HG03571 (cell line): ENCODE results near the gene RIT1.
"Not testable (repeated sequence)": the region's sequence is repeated elsewhere in the genome, so short reads cannot be mapped to it uniquely, and the experiment has no call there.

Experiments
- ATAC-seq: cut with Tn5 transposase; IDR thresholded peaks from one replicate; pipeline ENCODE4 v1.9.1; 2021; ENCODE audit not compliant: unreplicated experiment

Gene RIT1

GRCh38 chr1:155934097-155934935 is 23.2 kb upstream of the RIT1 start, which contains the start of gene KHDC4:
Gene KHDC4 (minus strand): TSS chr1:155934413. CDS start chr1:155934373, 40 bp downstream.
- ATAC-seq, result peak; percentile 85

- no peak for ATAC-seq
These were observed 22.5 kb upstream of the RIT1 start for GRCh38 chr1:155933591-155934096.

GRCh38 chr1:155932487-155932886 is 21.3 kb upstream of the RIT1 start:
- no peak for ATAC-seq

GRCh38 chr1:155932081-155932480 is 20.9 kb upstream of the RIT1 start:
- ATAC-seq, result no peak

GRCh38 chr1:155931332-155932038 is 20.3 kb upstream of the RIT1 start:
- no peak for ATAC-seq

- ATAC-seq, result not testable (repeated sequence)
These were observed 19.6 kb upstream of the RIT1 start for GRCh38 chr1:155930725-155931124.

- no peak for ATAC-seq
These were observed 17.9 kb upstream of the RIT1 start for GRCh38 chr1:155929057-155929456.

- ATAC-seq, result no peak
These were observed 14.4 kb upstream of the RIT1 start for GRCh38 chr1:155925506-155925905.

GRCh38 chr1:155920717-155921116 is 9.6 kb upstream of the RIT1 start:
- ATAC-seq, result no peak

- no peak for ATAC-seq
These were observed 8.7 kb upstream of the RIT1 start for GRCh38 chr1:155919801-155920200.

GRCh38 chr1:155918660-155919059 is 7.5 kb upstream of the RIT1 start:
- ATAC-seq, result no peak

GRCh38 chr1:155913969-155914757 is 3.0 kb upstream of the RIT1 start:
- no peak for ATAC-seq

- ATAC-seq, result no peak
These were observed 947 bp upstream of the RIT1 start for GRCh38 chr1:155912056-155912536.

- ATAC-seq, result no peak
These were observed 478 bp downstream of the RIT1 start for GRCh38 chr1:155910621-155911121.

- no peak for ATAC-seq
These were observed 1.3 kb downstream of the RIT1 start for GRCh38 chr1:155909894-155910293.

- no peak for ATAC-seq
These were observed 6.9 kb downstream of the RIT1 start for GRCh38 chr1:155904261-155904660.

- no peak for ATAC-seq
These were observed 11.0 kb downstream of the RIT1 start for GRCh38 chr1:155900161-155900560.

GRCh38 chr1:155899683-155900082 is 11.5 kb downstream of the RIT1 start:
- no peak for ATAC-seq

- ATAC-seq, result no peak
These were observed 12.3 kb downstream of the RIT1 start for GRCh38 chr1:155898888-155899287.

- ATAC-seq, result no peak
These were observed 13.4 kb downstream of the RIT1 start for GRCh38 chr1:155897746-155898145.

GRCh38 chr1:155896476-155896875 is 14.7 kb downstream of the RIT1 start:
- not testable (repeated sequence) for ATAC-seq
